NCI-H524 (cell line): ENCODE results near the gene OAS3.

Experiments
- DNase-seq, 2 experiments: peaks; one replicate each; lab custom pipeline; 2025; lab: John Stamatoyannopoulos, UW

Gene OAS3

GRCh38 chr12:113016796-113017195 lies 78.5 kb downstream of the OAS3 start:
- peak; percentile 92 to 94 for DNase-seq

- no peak for DNase-seq
These were observed 80.8 kb downstream of the OAS3 start for GRCh38 chr12:113019025-113019424.

- DNase-seq = no peak
These were observed 83.2 kb downstream of the OAS3 start for GRCh38 chr12:113021500-113021899.
